ENCODE results near the gene NOTCH1. TPM values are rescaled to one million over a fixed set of nuclear protein-coding genes. Genes with fewer than 3 reads are reported as not detected.
A peak's percentile ranks its signal among the peaks of the same experiment; 100 is the strongest.
"Not testable (repeated sequence)": the region's sequence is repeated elsewhere in the genome, so short reads cannot be mapped to it uniquely, and the experiment has no call there.

NOTCH1 gene
- total and polyA plus RNA-seq, 2 experiments from 2014 or later: 7.1 to 20.9 TPM

DNA sequence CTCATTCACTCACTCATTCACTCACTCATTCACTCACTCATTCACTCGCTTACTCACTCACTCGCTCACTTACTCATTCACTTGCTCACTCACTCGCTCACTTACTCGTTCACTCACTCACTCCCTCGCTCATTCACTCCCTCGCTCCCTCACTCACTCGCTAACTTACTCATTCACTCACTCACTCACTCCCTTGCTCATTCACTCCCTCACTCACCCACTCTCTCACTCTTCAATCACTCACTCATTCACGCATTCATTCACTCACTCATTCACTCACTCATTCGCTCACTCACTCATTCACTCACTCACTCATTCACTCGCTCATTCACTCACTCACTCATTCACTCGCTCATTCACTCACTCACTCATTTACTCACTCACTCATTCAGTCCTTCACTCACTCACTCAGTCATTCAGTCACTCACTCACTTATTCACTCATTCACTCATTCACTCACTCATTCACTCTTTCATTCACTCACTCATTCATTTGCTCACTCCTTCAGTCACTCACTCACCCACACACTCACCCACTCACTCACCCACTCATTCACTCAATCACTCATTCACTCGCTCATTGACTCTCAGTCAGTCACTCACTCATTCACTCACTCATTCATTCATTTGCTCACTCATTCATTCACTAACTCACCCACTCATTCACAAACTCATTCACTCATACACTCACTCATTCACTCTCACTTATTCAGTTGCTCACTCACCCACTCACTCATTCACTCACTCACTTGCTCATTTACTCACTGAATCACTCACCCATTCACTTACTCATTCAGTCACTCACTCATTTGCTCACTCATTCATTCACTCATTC lies 36.0 kb upstream of the NOTCH1 start:
- no peaks in the 10 kb centered on the region for H3K27me3 ChIP-seq
- no peaks in the 10 kb centered on the region for H3K9me3 ChIP-seq (ENCODE audit: low read depth)
- TF ChIP-seq, protein P1, sequence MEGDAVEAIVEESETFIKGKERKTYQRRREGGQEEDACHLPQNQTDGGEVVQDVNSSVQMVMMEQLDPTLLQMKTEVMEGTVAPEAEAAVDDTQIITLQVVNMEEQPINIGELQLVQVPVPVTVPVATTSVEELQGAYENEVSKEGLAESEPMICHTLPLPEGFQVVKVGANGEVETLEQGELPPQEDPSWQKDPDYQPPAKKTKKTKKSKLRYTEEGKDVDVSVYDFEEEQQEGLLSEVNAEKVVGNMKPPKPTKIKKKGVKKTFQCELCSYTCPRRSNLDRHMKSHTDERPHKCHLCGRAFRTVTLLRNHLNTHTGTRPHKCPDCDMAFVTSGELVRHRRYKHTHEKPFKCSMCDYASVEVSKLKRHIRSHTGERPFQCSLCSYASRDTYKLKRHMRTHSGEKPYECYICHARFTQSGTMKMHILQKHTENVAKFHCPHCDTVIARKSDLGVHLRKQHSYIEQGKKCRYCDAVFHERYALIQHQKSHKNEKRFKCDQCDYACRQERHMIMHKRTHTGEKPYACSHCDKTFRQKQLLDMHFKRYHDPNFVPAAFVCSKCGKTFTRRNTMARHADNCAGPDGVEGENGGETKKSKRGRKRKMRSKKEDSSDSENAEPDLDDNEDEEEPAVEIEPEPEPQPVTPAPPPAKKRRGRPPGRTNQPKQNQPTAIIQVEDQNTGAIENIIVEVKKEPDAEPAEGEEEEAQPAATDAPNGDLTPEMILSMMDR (IDR thresholded peaks at IDR 0.05; ENCODE audit: low read depth, low read length): no peak
- no peak for DNase-seq (ENCODE audit: low read depth in 1 of 2, low spot score in 1 of 2)
- H3K36me3 ChIP-seq: no peaks in the 10 kb centered on the region
- no peak overlapping the region for H3K4me3 ChIP-seq
- H3K27ac ChIP-seq: no peak overlapping the region
- H3K4me1 ChIP-seq (ENCODE audit: low read depth): peaks cover 11% of the 10 kb centered on the region

DNA sequence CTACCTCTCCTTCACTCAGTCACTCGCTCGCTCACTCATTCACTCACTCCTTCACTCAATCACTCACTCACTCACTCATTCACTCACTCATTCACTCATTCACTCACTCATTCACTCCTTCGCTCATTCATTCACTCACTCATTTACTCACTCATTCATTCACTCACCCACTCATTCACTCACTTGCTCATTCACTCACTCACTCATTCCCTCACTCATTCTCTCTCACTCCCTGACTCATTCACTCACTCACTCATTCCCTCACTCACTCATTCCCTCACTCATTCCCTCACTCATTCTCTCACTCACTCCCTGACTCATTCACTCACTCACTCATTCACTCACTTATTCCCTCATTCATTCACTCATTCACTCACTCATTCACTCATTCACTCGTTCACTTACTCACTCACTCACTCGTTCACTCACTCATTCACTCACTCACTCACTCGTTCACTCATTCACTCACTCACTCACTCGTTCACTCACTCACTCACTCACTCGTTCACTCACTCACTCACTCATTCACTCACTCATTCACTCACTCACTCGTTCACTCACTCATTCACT lies 33.9 kb upstream of the NOTCH1 start:
- H3K4me1 ChIP-seq (ENCODE audit: low read depth): peaks cover 11% of the 10 kb centered on the region
- not testable (repeated sequence) for H3K4me3 ChIP-seq

DNA sequence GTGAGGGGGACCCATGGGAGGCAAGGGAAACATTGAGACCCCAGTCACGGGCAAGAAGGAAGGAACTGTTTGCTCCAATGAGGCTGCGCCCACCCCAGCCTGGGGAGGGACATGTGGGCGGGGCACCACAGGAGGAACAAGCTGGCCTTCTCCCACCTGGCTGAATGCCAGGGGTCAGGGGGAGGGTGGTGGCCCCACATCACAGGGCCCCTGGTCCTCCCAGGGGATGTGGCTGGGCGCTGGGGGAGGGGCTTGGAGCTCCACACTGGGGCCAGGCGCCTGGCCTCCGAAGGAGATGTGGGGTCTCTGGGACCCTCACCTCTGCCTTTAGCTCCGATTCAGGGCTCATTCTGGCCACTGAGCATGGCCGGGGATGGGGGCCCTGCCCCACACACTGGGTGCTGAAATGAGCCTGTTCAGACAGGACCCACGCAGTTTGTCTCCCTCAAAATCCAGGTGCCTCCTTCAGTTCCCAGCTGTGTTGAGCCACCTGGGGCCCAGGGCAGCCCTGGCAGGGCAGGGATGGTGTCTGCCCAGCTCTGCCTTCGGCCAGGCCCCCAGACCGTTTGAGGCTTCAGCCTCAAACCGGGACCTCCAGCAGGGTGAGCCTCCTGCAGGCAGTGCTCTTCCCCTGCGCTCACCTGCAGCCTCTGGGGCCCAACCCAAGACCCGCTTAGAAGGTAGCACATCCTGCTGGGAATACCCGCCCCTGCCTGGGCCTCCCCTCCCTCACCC lies 33.2 kb upstream of the NOTCH1 start:
- Histone ChIP-seq H3K27ac (peak overlapping the region; percentile 29), H3K4me3 (no peak overlapping the region), H3K4me1 (ENCODE audit: low read depth) (peaks cover 11% of the 10 kb centered on the region), H3K27me3 (no peaks in the 10 kb centered on the region), H3K36me3 (no peaks in the 10 kb centered on the region), H3K9me3 (ENCODE audit: low read depth) (no peaks in the 10 kb centered on the region)
- TF ChIP-seq, protein P1 (IDR thresholded peaks at IDR 0.05; ENCODE audit: low read depth, low read length): no peak
- DNase-seq (ENCODE audit: low read depth in 1 of 2, low spot score in 1 of 2): peak in 1 of 2 donors; percentile 43

More for the DNA sequence above, 33.9 kb upstream of the NOTCH1 start:
- not testable (repeated sequence) for DNase-seq (ENCODE audit: low read depth in 1 of 2, low spot score in 1 of 2); H3K9me3 ChIP-seq (ENCODE audit: low read depth); H3K27ac ChIP-seq; H3K36me3 ChIP-seq; H3K27me3 ChIP-seq

DNA sequence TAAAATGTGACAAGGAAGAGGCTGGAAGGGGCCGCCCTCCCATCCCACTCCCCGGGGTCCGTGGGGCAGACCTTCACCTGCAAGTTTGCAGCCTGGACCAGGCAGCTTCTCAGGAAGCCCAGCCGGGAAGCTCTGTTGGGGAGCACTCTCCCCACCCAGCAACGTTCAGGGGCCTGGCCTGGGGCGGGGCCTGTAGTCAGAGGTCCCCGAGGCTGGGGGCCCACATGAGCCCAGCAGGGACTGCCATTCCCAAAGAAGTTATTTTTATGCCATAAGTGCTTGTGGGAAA lies 32.7 kb upstream of the NOTCH1 start:
- no peak for DNase-seq (ENCODE audit: low read depth in 1 of 2, low spot score in 1 of 2)
- Histone ChIP-seq H3K27me3 (no peaks in the 10 kb centered on the region), H3K27ac (peak overlapping the region; percentile 29), H3K4me1 (ENCODE audit: low read depth) (peaks cover 12% of the 10 kb centered on the region), H3K9me3 (ENCODE audit: low read depth) (no peaks in the 10 kb centered on the region), H3K36me3 (no peaks in the 10 kb centered on the region), H3K4me3 (no peak overlapping the region)
- TF ChIP-seq, protein P1 (IDR thresholded peaks at IDR 0.05; ENCODE audit: low read depth, low read length): no peak

DNA sequence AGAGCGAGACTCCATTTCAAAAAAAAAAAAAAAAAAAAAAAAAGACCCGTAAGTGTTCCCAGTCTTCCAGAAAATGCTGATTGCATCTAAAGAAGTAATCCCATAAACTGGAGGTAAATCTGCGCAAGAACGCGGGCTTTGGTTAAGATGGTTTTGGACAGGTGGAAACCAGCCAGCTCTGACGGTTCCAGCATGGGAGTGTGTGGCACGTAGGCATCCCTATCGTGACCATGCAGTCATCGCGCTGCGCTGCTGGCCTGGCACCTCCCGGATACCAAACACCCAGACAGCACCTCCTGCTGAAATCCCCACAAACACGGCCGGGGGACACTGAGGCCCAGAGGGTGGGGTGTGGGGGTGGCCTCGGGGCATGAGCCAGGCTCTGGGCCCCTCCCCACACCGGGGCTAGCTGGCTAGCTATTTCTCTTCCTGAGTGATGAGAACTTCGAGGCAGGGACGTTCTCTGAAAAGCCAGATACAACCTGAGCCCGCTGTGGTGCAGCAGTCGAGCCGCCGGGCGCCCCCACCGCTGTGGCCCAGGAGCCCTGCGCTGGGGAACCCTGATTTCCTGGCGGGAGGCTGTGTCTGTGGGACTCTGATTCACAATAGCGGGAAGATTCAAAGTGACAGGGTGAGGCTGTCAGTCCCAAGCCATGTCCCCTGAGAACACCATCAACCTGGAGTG lies 32.2 kb upstream of the NOTCH1 start:
- Histone ChIP-seq H3K27me3 (no peaks in the 10 kb centered on the region), H3K27ac (peak overlapping the region; percentile 29), H3K9me3 (ENCODE audit: low read depth) (no peaks in the 10 kb centered on the region), H3K4me1 (ENCODE audit: low read depth) (peaks cover 16% of the 10 kb centered on the region), H3K4me3 (no peak overlapping the region), H3K36me3 (no peaks in the 10 kb centered on the region)
- DNase-seq (ENCODE audit: low read depth in 1 of 2, low spot score in 1 of 2): no peak
- TF ChIP-seq, protein P1 (IDR thresholded peaks at IDR 0.05; ENCODE audit: low read depth, low read length): no peak
